ENCODE data around the gene SECISBP2L.

- TF ChIP-seq CREB1 (IDR thresholded peaks at IDR 0.05) (no peak), CREB1 (CRISPR knock-in tag; IDR thresholded peaks at IDR 0.05) (no peak), ZNF639 (CRISPR knock-in tag; conservative IDR thresholded peaks at IDR 0.05 in 1 of 2, IDR thresholded peaks at IDR 0.05 in 1 of 2) (no peak), MEF2D (tag; conservative IDR thresholded peaks at IDR 0.05; ENCODE audit: low read depth) (no peak), SP1 (CRISPR knock-in tag; IDR thresholded peaks at IDR 0.05) (no peak), NR2C2 (CRISPR knock-in tag; IDR thresholded peaks at IDR 0.05) (no peak), NR2C2 (tag; IDR thresholded peaks at IDR 0.05) (no peak), AFF4 (CRISPR knock-in tag; IDR thresholded peaks at IDR 0.05) (no peak), BRF1 (IDR thresholded peaks at IDR 0.05; ENCODE audit: borderline replicate concordance, extremely low read depth, insufficient read length) (no peak), HBP1 (CRISPR knock-in tag; IDR thresholded peaks at IDR 0.05) (no peak), CTCF (IDR thresholded peaks at IDR 0.05 in 2 of 3, conservative IDR thresholded peaks at IDR 0.05 in 1 of 3; ENCODE audit: insufficient read depth in 2 of 3, low read depth in 1 of 3, low read length in 3 of 3) (no peak)
These were observed 37.4 kb upstream of the SECISBP2L start for GRCh38 chr15:49083401-49084284.
